Esophagus (tissue), 2 donors: ENCODE results near the gene LILRB4. TPM values are rescaled to one million over a fixed set of nuclear protein-coding genes. Genes with fewer than 3 reads are reported as not detected.
"Not testable (repeated sequence)": the region's sequence is repeated elsewhere in the genome, so short reads cannot be mapped to it uniquely, and the experiment has no call there.

Experiments
- H3K27ac ChIP-seq, 2 donors: one replicate each; pipeline ENCODE4 v1.5.1; 2013; ENCODE audit warnings: low read depth in 2 of 2, mild to moderate bottlenecking in 2 of 2, inconsistent platforms in 1 of 2, low read length in 1 of 2, moderate library complexity in 1 of 2
- H3K27me3 ChIP-seq, 2 donors: one replicate each; pipeline ENCODE4 v1.6.1; 2013; ENCODE audit warnings: low read length in 2 of 2, control low read depth in 1 of 2, mild to moderate bottlenecking in 1 of 2; ENCODE audit not compliant: insufficient read depth in 2 of 2, control insufficient read depth in 1 of 2
- H3K36me3 ChIP-seq, 2 donors: one replicate each; pipeline ENCODE4 v1.6.1; 2013; ENCODE audit warnings: low read length in 1 of 2; ENCODE audit not compliant: control insufficient read depth in 2 of 2, insufficient read depth in 2 of 2
- H3K4me1 ChIP-seq, 2 donors: one replicate each; pipeline ENCODE4 v1.6.1; 2013; ENCODE audit warnings: low read length in 1 of 2; ENCODE audit not compliant: control insufficient read depth in 2 of 2, insufficient read depth in 2 of 2
- H3K4me3 ChIP-seq, 2 donors: one replicate each; pipeline ENCODE4 v1.5.1; 2013; ENCODE audit warnings: low read length in 2 of 2, mild to moderate bottlenecking in 2 of 2, low read depth in 1 of 2, moderate library complexity in 1 of 2
- H3K9me3 ChIP-seq, 2 donors: one replicate each; pipeline ENCODE4 v1.6.1; 2013; ENCODE audit warnings: mild to moderate bottlenecking in 2 of 2, low read depth in 1 of 2, low read length in 1 of 2, moderate library complexity in 1 of 2; ENCODE audit not compliant: control insufficient read depth in 2 of 2, insufficient read depth in 1 of 2
- WGBS, 2 donors: extraction: QIAGEN DNeasy Blood & Tissue Kit; methylation state at CpG; one replicate each; pipeline ENCODE4 v1.1.7; 2013; 5-methylcytosine and 5-hydroxymethylcytosine counted together
- polyA plus RNA-seq, 2 donors: library from polyadenylated mRNA; stranded (reverse); fragments of 200-250 nt; gene quantifications; one replicate each; pipeline ENCODE4 v1.2.3, GENCODE V29; 2013
- donor health status: healthy with polysubstance abuse.
- donor health status: Bipolar disorder and iron deficiency.

LILRB4 gene
- polyA plus RNA-seq, 2 donors: 0.35 to 0.58 TPM

DNA sequence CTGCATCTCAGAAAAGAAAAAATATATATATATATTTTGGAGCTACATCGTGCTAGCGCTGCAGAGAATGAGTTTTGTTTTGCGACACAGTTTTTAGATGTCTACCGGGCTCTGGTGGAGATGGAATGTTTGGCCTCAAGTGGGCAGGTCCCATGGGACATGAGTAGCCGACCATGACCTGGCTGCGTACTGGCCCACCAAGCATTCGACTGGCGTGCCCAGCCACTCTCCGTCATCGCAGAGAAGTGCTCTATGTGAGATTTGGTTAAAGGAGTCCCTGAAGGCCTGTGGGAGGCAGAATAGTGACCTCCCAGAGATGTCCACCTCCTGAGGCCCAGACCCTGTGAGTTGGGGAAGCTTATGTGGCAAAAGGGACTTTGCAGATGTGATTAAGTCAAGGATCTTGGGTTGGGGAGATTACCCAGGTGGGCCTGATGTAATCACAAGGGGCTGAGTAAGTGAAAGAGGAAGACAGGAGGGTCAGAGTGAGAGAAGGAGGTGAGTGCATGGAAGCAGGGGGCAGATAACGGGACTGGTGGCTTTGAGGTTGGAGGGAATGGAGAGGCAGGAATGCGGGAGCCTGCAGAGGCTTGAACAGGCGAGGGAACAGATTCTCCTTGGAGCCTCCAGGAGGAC lies 821 bp upstream of the LILRB4 start:
- Histone ChIP-seq H3K27me3 (peaks cover 0 to 2% of the 10 kb centered on the region in 2 donors), H3K4me3 (no peak overlapping the region), H3K4me1 (no peaks in the 10 kb centered on the region), H3K27ac (no peak overlapping the region), H3K36me3 (no peaks in the 10 kb centered on the region), H3K9me3 (peaks cover 0 to 2% of the 10 kb centered on the region in 2 donors)
- 89 to 90% methylated on average over 13 of the region's 13 CpGs for WGBS, 2 donors

DNA sequence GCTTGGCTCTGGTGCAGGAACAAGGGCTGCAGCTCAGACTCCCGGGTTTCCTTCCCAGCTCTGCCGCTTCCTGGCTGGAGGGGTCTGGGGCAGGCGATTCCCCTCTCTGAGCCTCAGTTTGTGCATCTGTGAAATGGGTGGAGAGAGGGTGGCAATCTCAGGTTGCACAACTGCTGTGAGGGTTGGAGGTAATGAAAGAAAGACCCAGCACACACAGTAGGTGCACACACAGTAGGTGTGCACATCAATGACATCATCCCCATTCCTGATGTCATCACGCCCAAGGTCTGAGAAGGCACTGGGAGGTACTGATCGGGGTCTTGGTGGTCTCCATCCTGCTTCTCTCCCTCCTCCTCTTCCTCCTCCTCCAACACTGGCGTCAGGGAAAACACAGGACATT lies 2.7 kb downstream of the LILRB4 start:
- Histone ChIP-seq H3K36me3 (no peaks in the 10 kb centered on the region), H3K4me1 (no peaks in the 10 kb centered on the region), H3K4me3 (no peak overlapping the region), H3K27me3 (no peaks in the 10 kb centered on the region), H3K9me3 (no peaks in the 10 kb centered on the region), H3K27ac (no peak overlapping the region)
- 81% methylated on average over 6 of the region's 6 CpGs for WGBS, 2 donors

DNA sequence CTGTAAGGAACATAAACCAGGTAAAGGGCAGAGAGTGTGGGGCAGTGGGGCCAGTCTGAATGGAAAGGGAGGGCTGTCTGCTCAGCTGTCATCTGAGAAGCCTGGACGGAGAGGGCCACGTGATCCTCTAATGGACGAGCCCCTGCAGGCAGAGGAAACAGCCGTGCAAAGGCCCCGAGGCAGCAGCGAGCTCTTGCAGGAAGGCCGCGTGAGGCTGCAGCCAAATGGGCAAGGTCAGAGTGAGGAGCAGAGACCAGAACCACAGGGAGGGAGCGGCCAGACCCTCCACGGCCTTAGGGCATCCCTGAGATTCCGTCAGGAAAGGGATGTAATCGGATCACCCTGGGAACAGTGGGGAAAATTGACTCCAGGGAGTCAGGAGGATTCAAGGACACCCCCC lies 4.4 kb downstream of the LILRB4 start:
- H3K4me3 ChIP-seq: no peak overlapping the region
- WGBS, 2 donors: 72 to 84% methylated on average over 12 of the region's 12 CpGs
- H3K4me1 ChIP-seq: no peaks in the 10 kb centered on the region
- no peaks in the 10 kb centered on the region for H3K36me3 ChIP-seq
- H3K27me3 ChIP-seq: no peaks in the 10 kb centered on the region
- H3K9me3 ChIP-seq: no peaks in the 10 kb centered on the region
- no peak overlapping the region for H3K27ac ChIP-seq

DNA sequence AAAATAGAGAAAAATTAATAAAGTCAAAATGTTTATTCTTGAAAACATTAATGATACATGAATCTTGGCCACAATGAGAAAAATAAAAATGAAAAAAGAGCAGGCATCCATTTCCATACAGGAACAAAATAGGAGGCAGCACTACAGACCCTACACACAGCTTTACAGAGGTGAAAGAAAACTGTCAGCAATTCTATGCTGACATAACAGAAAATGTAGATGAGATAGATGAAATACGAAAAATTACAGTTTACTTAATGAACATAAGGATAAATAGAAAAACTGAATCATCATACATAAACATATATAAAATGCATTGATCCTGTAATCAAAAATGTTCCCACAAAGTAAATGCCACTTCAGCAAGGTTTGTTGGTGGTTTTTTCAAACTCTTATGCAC lies 5.6 kb downstream of the LILRB4 start:
- Histone ChIP-seq H3K9me3 (no peaks in the 10 kb centered on the region), H3K4me3 (no peak overlapping the region), H3K27ac (no peak overlapping the region), H3K36me3 (no peaks in the 10 kb centered on the region), H3K27me3 (no peaks in the 10 kb centered on the region), H3K4me1 (no peaks in the 10 kb centered on the region)
- 61 to 66% methylated on average over 1 of the region's 1 CpG for WGBS, 2 donors

DNA sequence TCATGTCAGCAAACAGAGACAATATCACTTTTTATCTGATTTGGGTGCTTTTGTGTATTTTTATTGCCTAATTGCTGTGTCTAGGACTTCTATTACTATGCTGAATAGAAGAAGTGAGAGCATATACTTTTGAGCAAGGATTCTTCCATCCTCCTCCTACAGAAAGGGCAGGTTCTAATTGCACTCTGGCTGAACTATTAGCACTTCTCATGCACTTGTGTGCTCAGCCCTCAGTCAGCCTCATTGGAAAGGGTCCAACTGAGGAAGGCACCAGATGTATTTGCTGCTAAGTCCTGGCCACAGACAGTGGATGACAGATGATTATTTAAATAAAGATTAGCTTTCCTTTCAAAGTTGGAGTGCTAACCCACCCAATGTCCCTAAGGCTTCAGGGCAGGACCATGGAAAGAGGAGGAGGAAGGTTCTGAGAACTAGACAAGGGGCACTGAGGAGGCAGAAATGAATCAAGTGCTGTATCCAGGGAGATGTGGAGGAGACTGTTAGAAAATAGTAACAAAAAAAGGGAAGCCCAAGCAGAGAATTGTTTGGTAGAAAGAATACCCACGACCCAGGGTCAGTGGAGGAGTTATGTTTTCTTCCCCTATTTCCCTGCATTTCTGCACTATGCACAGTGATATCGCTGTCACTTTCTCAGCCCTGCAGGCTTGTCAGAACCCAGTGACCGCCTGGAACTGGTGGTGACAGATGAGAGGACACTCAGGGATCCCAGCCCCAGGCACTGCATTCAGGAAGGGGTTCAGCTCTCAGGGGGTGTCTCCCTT lies 8.0 kb downstream of the LILRB4 start:
- WGBS, 2 donors: 54 to 55% methylated on average over 3 of the region's 3 CpGs
- Histone ChIP-seq H3K9me3 (no peaks in the 10 kb centered on the region), H3K27ac (no peak overlapping the region), H3K4me3 (no peak overlapping the region), H3K27me3 (no peaks in the 10 kb centered on the region), H3K36me3 (no peaks in the 10 kb centered on the region), H3K4me1 (no peaks in the 10 kb centered on the region)

DNA sequence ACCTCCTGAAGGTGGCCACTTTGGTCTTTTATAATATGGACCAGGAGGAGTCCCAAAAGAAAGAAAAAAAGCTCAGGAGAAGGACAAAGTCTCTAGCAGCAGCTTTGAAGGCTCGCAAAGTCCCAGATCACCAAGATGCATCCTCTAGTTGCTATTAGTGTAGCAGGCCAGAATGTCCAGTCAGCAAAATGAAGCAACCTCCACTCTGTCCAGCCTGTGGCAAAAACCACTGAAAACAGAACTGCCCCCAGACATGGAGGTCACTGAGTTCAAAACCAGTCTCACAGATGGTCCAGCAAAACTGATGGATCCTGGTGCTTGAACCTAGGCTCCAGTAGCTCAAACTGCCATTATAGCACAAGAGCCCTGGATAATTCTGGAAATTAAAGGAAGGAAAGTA lies 10.4 kb downstream of the LILRB4 start:
- Histone ChIP-seq H3K4me1 (no peaks in the 10 kb centered on the region), H3K27ac (no peak overlapping the region), H3K27me3 (no peaks in the 10 kb centered on the region), H3K36me3 (no peaks in the 10 kb centered on the region), H3K9me3 (no peaks in the 10 kb centered on the region), H3K4me3 (no peak overlapping the region)
- 87 to 93% methylated on average over 1 of the region's 1 CpG for WGBS, 2 donors

DNA sequence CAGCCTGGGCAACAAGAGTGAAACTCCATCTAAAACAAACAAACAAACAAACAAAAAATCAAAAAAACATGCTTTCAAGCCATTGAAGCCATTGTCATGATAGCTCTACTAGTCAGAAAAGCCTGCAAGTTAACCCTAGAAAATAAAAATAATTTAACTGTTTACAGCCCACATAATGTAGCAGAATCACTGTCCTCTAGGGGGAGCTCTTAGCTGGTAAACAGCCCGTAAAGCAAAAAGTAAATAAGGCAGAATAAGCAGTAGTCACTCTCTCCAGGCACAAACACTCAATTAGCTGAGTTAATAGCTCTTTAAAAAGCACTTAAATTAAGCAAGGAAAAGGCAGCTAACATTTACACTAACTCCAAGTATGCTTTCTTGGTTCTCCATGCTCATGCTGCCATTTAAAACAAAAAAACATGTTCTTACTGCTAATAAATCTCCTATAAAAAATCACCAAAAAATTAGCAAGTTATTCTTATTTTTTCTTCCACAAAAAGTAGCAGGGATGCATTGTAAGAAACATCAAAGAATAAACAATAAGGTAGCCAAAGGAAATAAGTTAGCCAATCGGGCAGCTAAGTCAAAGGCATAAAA lies 11.3 kb downstream of the LILRB4 start:
- Histone ChIP-seq H3K4me3 (no peak overlapping the region), H3K4me1 (no peaks in the 10 kb centered on the region), H3K27me3 (no peaks in the 10 kb centered on the region), H3K36me3 (no peaks in the 10 kb centered on the region), H3K27ac (no peak overlapping the region), H3K9me3 (no peaks in the 10 kb centered on the region)
- 47 to 48% methylated on average over 2 of the region's 2 CpGs for WGBS, 2 donors

DNA sequence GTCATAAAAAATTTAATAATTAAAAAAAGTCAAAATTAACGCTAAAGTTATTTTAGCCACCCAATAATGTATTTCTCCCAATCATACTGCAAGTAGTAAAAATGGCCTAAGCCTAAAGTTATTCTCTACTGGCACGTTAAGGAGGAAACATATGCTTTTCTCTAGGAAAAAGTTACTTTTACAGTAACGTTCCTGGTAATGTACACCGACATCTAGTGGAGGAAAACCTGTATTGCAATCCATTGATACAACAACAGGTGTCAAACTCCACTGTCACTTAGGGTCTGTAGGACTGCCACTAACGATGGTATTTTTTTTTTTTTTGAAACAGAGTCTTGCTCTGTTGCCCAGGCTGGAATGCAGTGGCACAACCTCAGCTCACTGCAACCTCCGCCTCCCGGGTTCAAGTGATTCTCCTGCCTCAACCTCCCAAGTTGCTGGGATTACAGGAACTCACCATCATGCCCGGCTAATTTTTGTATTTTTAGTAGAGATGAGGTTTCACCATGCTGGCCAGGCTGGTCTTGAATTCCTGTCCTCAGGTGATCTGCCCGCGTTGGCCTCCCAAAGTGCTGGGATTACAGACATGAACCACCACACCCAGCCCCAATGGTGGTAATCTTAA lies 13.5 kb downstream of the LILRB4 start:
- H3K9me3 ChIP-seq: not testable (repeated sequence)
- WGBS, 2 donors: 21 to 29% methylated on average over 10 of the region's 10 CpGs

DNA sequence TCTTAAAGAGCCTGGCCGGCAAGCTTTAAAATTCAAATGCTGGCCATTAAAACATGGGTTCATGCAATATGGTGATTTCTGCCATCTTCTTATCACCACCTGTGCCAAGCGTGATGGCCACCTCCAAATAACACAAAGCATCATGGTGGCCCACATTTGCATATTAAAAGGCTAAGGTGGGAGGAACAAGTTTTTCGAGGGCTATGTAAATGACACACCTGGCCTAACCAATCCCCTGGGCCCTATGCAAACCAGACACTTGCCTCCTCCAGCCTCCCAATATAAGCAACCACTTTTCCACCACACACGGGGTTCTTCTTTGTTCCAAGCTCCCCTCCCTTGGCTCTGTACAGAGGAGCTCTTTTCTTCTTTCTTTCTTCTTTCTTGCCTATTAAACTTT lies 14.4 kb downstream of the LILRB4 start:
- Histone ChIP-seq H3K9me3 (no peaks in the 10 kb centered on the region), H3K27ac (no peak overlapping the region), H3K36me3 (no peaks in the 10 kb centered on the region), H3K27me3 (no peaks in the 10 kb centered on the region), H3K4me1 (no peaks in the 10 kb centered on the region), H3K4me3 (no peak overlapping the region)
- WGBS, 2 donors: 55 to 60% methylated on average over 4 of the region's 4 CpGs

More for the DNA sequence above, 13.5 kb downstream of the LILRB4 start:
- H3K27ac ChIP-seq, H3K27me3 ChIP-seq, H3K36me3 ChIP-seq, H3K4me1 ChIP-seq, H3K4me3 ChIP-seq: not testable (repeated sequence)
